GM21515 (cell line): Measurements from ENCODE around the gene GZMH.
A peak's percentile ranks its signal among the peaks of the same experiment; 100 is the strongest.
"Not testable (repeated sequence)": the region's sequence is repeated elsewhere in the genome, so short reads cannot be mapped to it uniquely, and the experiment has no call there.

Experiments used
- ATAC-seq: cut with Tn5 transposase; IDR thresholded peaks from one replicate; pipeline ENCODE4 v1.9.1; 2021; ENCODE audit not compliant: unreplicated experiment

Gene GZMH, protein sequence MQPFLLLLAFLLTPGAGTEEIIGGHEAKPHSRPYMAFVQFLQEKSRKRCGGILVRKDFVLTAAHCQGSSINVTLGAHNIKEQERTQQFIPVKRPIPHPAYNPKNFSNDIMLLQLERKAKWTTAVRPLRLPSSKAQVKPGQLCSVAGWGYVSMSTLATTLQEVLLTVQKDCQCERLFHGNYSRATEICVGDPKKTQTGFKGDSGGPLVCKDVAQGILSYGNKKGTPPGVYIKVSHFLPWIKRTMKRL

GRCh38 chr14:24609655-24610344 lies at the start of gene GZMH:
Gene GZMH, minus strand, starts transcription at chr14:24609685. Its CDS starts 72 bp downstream, at chr14:24609613.
- ATAC-seq: no peak

- ATAC-seq: not testable (repeated sequence)
Observed at GRCh38 chr14:24648361-24648760, 38.9 kb upstream of the GZMH start.

DNA sequence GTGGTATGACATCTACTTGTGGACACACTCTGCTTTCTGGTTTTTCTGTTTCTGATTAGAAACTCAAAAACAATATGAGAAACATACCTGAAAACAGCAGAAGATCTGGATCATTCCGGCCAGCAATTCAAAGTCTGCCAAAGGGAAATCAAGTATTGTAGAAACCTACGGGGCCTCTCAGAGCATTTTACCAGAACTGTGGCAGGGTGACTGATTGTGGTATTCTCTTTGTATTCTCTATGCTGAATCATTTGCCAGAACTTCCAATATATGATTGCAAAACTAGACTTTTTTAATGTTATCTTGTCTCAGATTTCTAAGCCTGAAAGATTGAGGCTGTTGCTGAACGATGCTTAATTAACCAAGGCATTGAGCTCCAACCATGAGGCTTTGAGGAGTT lies 30.4 kb upstream of the GZMH start:
- ATAC-seq: no peak

DNA sequence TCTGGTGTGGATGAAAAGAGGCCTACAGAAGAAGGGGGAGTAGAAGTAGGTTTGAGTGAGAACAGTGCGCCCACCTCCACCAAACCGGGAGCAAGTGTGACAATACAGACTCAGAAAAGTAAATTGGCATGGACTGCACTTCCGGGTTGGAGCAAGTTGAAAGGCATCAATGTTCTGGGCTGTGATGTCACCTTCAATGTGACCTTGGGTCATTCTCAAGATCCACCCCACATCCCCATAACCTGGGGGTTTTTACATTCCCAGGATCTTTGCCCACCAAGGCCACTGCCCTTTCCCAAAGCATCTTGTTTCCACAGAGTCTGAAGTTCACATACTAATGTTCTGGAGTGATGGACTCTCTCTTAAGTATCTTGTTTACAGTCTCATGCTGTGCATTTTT lies 29.8 kb upstream of the GZMH start:
- ATAC-seq: no peak

- ATAC-seq: no peak
Observed at GRCh38 chr14:24634158-24634557, 24.7 kb upstream of the GZMH start, which contains the start of gene GZMB. Gene GZMB, minus strand, starts transcription at chr14:24634190. Its CDS starts 30 bp downstream, at chr14:24634160.

GRCh38 chr14:24633353-24633752 lies 23.9 kb upstream of the GZMH start:
- ATAC-seq: no peak

DNA sequence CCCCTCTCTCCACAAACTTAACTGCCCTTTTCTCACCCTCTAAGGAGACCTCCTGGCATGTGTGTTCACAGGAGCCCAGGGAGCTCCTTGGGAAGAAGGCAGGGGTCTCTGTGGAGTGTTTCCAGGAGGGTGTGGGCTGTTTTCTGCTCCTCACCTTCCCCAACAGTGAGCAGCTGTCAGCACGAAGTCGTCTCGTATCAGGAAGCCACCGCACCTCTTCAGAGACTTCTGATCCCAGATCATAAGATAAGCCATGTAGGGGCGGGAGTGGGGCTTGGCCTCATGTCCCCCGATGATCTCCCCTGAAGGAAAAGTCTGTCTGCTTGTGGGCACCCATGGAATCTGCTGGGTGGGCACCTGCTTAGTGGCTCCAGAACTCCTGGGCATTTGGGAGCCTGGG lies 23.3 kb upstream of the GZMH start:
- no peak for ATAC-seq

DNA sequence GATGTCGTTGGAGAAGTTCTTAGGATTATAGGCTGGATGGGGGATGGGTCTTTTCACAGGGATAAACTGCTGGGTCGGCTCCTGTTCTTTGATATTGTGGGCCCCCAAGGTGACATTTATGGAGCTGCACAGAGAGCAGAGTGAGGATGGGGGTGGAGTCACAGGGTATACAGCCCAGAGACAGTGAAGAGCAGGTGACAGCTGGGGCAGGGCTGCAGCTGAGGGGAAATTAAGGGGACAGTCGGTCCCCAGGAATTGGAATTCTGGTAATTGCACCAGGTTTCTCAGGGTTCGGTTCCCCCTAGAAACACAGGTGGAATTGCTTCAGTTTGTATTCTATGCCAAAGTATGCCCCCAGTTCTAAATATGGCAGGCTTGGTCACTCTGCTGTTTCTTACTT lies 22.9 kb upstream of the GZMH start:
- no peak for ATAC-seq

DNA sequence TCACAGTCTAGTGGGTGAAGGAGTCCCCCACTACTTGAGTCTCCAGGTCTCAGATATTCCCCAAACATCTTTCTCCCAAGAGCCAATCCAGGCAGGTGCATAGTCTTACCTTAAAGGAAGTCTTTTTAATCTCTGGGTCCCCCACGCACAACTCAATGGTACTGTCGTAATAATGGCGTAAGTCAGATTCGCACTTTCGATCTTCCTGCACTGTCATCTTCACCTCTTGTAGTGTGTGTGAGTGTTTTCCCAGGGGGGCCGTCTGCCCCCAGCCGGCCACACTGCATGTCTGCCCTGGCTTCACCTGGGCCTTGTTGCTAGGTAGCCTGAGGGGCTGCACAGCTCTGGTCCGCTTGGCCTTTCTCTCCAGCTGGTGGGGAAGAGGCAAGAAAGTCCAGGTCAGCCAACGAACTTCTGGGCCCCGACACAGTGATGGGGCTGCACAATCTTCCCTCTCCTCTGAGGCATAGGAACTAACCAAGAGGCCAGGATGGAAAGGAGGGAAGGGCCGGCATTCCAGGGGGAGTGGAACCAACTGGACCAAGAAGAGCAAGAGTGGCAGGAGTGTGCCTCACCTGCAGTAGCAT lies 22.4 kb upstream of the GZMH start:
- no peak for ATAC-seq

GRCh38 chr14:24630872-24631477 lies 21.5 kb upstream of the GZMH start:
- ATAC-seq: no peak

GRCh38 chr14:24630087-24630871 lies 20.8 kb upstream of the GZMH start:
- ATAC-seq: no peak

GRCh38 chr14:24629521-24629920 lies 20.0 kb upstream of the GZMH start:
- no peak for ATAC-seq

- no peak for ATAC-seq
Observed at GRCh38 chr14:24613747-24614146, 4.3 kb upstream of the GZMH start.

DNA sequence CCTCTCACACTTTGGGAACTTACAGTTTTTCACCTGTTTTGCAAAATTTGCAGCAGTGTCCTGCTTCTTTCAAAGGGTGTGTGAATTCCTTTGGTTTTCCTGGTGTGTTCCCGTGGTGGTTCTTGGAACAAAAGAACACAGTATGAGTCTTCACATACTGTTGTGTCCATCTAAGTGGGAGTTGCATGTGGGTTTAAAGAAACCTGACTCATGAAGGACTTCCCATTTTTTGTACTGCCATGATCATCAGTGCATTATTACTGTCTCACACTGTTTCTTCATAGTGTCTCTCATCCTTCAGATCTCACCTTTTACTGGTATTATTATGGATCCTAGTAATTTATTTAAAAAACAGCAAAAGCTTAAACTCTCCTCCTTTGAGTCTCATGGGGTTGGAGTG lies 3.8 kb upstream of the GZMH start:
- no peak for ATAC-seq

DNA sequence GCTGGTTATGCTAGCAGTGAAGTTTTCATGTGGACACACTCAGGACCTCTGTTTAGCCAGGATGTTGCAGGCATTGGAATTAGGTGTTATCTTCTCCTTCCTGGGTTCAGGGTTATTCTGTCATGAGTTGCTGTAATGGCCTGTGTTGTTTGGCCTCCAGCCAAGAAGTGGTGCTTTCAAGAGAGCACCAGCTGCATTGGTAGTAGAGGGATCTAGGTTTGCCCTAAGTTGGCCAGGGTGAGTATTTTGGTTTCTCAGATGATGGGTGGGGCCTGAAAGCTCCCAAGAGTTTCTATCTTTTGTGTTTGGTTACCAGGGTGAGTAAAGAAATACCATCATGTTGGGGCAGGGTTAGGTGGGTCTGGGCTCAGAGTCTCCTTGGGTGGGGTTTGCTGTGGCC lies 2.7 kb upstream of the GZMH start:
- no peak for ATAC-seq

DNA sequence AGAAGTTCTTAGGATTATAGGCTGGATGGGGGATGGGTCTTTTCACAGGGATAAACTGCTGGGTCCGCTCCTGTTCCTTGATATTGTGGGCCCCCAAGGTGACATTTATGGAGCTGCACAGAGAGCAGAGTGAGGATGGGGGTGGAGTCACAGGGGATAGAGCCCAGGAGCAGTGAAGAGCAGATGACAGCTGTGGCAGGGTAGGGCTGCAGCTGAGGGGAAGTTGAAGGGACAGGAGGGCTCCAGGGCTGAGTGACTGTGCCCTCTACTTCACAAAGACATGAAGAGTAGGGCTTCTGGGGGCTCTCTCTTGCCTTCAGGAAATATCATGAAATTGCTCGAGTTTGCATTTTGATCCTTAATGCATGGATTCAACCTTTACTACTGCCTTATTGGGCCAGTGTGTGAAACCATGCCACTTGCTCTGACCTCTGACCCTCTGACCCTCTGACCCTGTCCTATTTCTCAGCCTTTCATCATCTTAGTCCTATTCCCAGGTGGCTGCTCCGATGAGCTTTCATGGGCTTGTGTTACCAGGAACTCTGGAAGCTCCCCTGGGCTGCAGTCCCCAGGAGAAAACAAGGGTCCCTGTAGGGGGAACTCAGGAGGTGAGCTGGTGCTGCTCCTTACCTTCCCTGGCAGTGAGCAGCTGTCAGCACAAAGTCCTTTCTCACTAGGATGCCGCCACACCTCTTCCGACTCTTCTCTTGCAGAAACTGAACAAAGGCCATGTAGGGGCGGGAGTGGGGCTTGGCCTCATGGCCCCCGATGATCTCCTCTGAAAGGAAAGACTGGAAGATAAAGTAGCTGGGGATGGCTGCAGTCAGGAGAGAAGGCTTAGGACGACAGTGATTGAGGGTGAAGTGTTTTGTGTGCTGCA lies 1.6 kb downstream of the GZMH start:
- ATAC-seq: no peak

GRCh38 chr14:24607081-24607480 lies 2.4 kb downstream of the GZMH start:
- ATAC-seq: no peak

DNA sequence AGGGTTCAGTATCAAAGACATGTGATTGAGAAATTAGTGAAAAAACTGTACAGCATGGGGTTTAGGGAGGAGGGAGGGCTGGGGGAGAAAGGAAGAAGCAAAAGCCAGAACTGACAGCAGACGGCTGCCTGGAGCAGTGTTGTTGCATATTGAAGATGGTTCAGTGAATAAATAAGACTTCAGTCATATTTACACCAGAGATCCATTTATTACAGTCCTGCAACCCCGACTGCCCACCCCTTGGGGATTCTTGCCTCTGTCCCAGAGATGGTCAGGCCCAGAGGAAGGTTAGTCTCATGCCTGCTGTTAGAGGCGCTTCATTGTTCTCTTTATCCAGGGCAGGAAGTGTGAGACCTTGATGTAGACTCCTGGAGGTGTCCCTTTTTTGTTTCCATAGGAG lies 3.2 kb downstream of the GZMH start:
- ATAC-seq: no peak

- peak; percentile 90 for ATAC-seq
Observed at GRCh38 chr14:24605435-24606190, 3.9 kb downstream of the GZMH start.
